Astrocyte (in vitro differentiated cells and primary cell): ENCODE measurements around the gene PTGR3. TPM values are rescaled to one million over a fixed set of nuclear protein-coding genes. Genes with fewer than 3 reads are reported as not detected.

Source experiments
- DNase-seq: peaks from one replicate; pipeline ENCODE4 v3.0.0-alpha.2; 2010; ENCODE audit warnings: low read depth
- FAIRE-seq: peaks from 2 replicates; lab custom pipeline; 2011; peaks lifted over from hg19 to GRCh38; lab: Jason Lieb, UNC
- H2AFZ ChIP-seq: 2 replicates; pipeline ENCODE4 v1.6.0; 2012; ENCODE audit warnings: low read depth, low read length, inconsistent platforms
- H3K27ac ChIP-seq: 2 replicates; pipeline ENCODE4 v1.5.1; 2011; ENCODE audit warnings: low read depth, low read length, inconsistent platforms
- H3K27me3 ChIP-seq: 2 replicates; pipeline ENCODE4 v1.6.0; 2011; ENCODE audit warnings: low read length, inconsistent platforms; ENCODE audit not compliant: insufficient read depth
- H3K36me3 ChIP-seq: 2 replicates; pipeline ENCODE4 v1.5.1; 2011; ENCODE audit warnings: low read length, inconsistent platforms; ENCODE audit not compliant: insufficient read depth
- H3K4me1 ChIP-seq: 2 replicates; pipeline ENCODE4 v1.5.1; 2011; ENCODE audit warnings: low read length, inconsistent platforms; ENCODE audit not compliant: insufficient read depth
- H3K4me2 ChIP-seq: 2 replicates; pipeline ENCODE4 v1.6.0; 2012; ENCODE audit warnings: low read length, inconsistent platforms
- H3K4me3 ChIP-seq: 2 replicates; pipeline ENCODE4 v1.5.1; 2011; ENCODE audit warnings: low read depth, mild to moderate bottlenecking, low read length, inconsistent platforms; ENCODE audit not compliant: insufficient read depth
- H3K79me2 ChIP-seq: 2 replicates; pipeline ENCODE4 v1.6.0; 2012; ENCODE audit warnings: mild to moderate bottlenecking, low read length, inconsistent platforms; ENCODE audit not compliant: insufficient read depth
- H3K9ac ChIP-seq: 2 replicates; pipeline ENCODE4 v1.6.0; 2012; ENCODE audit warnings: mild to moderate bottlenecking, low read length, inconsistent platforms
- H3K9me3 ChIP-seq: 2 replicates; pipeline ENCODE4 v1.5.1; 2012; ENCODE audit warnings: low read depth, mild to moderate bottlenecking, low read length, inconsistent platforms; ENCODE audit not compliant: insufficient read depth
- H4K20me1 ChIP-seq: 2 replicates; pipeline ENCODE4 v1.6.0; 2012; ENCODE audit warnings: low read length, inconsistent platforms; ENCODE audit not compliant: insufficient read depth
- H3K27ac Mint-ChIP-seq: one replicate; pipeline ENCODE4 v1.8.0; 2021; ENCODE audit warnings: mild to moderate bottlenecking, mixed read lengths; ENCODE audit not compliant: unreplicated experiment
- H3K27me3 Mint-ChIP-seq: one replicate; pipeline ENCODE4 v1.8.0; 2021; ENCODE audit warnings: low read depth, mixed read lengths; ENCODE audit not compliant: unreplicated experiment
- H3K36me3 Mint-ChIP-seq: one replicate; pipeline ENCODE4 v1.8.0; 2021; ENCODE audit warnings: low read depth, mixed read lengths; ENCODE audit not compliant: unreplicated experiment
- H3K4me1 Mint-ChIP-seq: one replicate; pipeline ENCODE4 v1.8.0; 2021; ENCODE audit warnings: low read depth, mixed read lengths; ENCODE audit not compliant: unreplicated experiment
- H3K4me3 Mint-ChIP-seq: one replicate; pipeline ENCODE4 v1.8.0; 2021; ENCODE audit warnings: mild to moderate bottlenecking, moderate library complexity, mixed read lengths; ENCODE audit not compliant: unreplicated experiment
- H3K9me3 Mint-ChIP-seq: one replicate; pipeline ENCODE4 v1.8.0; 2021; ENCODE audit warnings: mild to moderate bottlenecking, mixed read lengths; ENCODE audit not compliant: unreplicated experiment
- CTCF ChIP-seq: IDR thresholded peaks from 2 replicates; pipeline ENCODE4 v1.5.1; 2011; ENCODE audit warnings: low read depth, mild to moderate bottlenecking, inconsistent platforms, low read length, moderate library complexity; ENCODE audit not compliant: insufficient read depth
- EZH2 ChIP-seq: IDR thresholded peaks from 2 replicates; pipeline ENCODE4 v1.6.1; 2012; ENCODE audit warnings: mild to moderate bottlenecking, low read length, inconsistent platforms; ENCODE audit not compliant: insufficient read depth
- total RNA-seq: library from RNA; stranded (reverse); gene quantifications from 2 replicates; pipeline ENCODE4 v1.2.1, GENCODE V29; 2021

The PTGR3 gene
- total RNA-seq, 1 donor from 2014 or later: 8.4 TPM

GRCh38 chr18:75162978-75163377, 46.0 kb downstream of the PTGR3 start:
- H3K9me3 ChIP-seq: no peaks in the 10 kb centered on the region
- no peaks in the 10 kb centered on the region for H3K36me3 Mint-ChIP-seq
- peaks cover 13% of the 10 kb centered on the region for H3K27me3 ChIP-seq
- TF ChIP-seq EZH2 (no peak), CTCF (no peak)
- H2AFZ ChIP-seq: no peak overlapping the region
- H4K20me1 ChIP-seq: no peaks in the 10 kb centered on the region
- no peaks in the 10 kb centered on the region for H3K36me3 ChIP-seq
- H3K9me3 Mint-ChIP-seq: peaks cover 2% of the 10 kb centered on the region
- peaks cover 32% of the 10 kb centered on the region for H3K27me3 Mint-ChIP-seq
- H3K4me2 ChIP-seq: no peak overlapping the region
- H3K27ac Mint-ChIP-seq: no peak overlapping the region
- no peak overlapping the region for H3K27ac ChIP-seq
- no peaks in the 10 kb centered on the region for H3K4me1 Mint-ChIP-seq
- H3K4me3 Mint-ChIP-seq: no peak overlapping the region
- no peaks in the 10 kb centered on the region for H3K79me2 ChIP-seq
- H3K9ac ChIP-seq: no peak overlapping the region
- H3K4me1 ChIP-seq: no peaks in the 10 kb centered on the region
- DNase-seq (no peak), FAIRE-seq (no peak)
- no peak overlapping the region for H3K4me3 ChIP-seq

GRCh38 chr18:75162467-75162866, 46.5 kb downstream of the PTGR3 start:
- H3K36me3 Mint-ChIP-seq: no peaks in the 10 kb centered on the region
- Histone ChIP-seq H4K20me1 (no peaks in the 10 kb centered on the region), H3K4me1 (no peaks in the 10 kb centered on the region), H3K4me3 (no peak overlapping the region), H3K36me3 (no peaks in the 10 kb centered on the region), H3K27ac (no peak overlapping the region), H3K27me3 (peaks cover 13% of the 10 kb centered on the region), H2AFZ (no peak overlapping the region), H3K9ac (no peak overlapping the region), H3K9me3 (no peaks in the 10 kb centered on the region), H3K79me2 (no peaks in the 10 kb centered on the region), H3K4me2 (no peak overlapping the region)
- TF ChIP-seq CTCF (no peak), EZH2 (no peak)
- DNase-seq (peak; percentile 62), FAIRE-seq (no peak)
- no peak overlapping the region for H3K4me3 Mint-ChIP-seq
- H3K9me3 Mint-ChIP-seq: peaks cover 2% of the 10 kb centered on the region
- H3K27me3 Mint-ChIP-seq: peaks cover 32% of the 10 kb centered on the region
- H3K27ac Mint-ChIP-seq: no peak overlapping the region
- no peaks in the 10 kb centered on the region for H3K4me1 Mint-ChIP-seq

DNA sequence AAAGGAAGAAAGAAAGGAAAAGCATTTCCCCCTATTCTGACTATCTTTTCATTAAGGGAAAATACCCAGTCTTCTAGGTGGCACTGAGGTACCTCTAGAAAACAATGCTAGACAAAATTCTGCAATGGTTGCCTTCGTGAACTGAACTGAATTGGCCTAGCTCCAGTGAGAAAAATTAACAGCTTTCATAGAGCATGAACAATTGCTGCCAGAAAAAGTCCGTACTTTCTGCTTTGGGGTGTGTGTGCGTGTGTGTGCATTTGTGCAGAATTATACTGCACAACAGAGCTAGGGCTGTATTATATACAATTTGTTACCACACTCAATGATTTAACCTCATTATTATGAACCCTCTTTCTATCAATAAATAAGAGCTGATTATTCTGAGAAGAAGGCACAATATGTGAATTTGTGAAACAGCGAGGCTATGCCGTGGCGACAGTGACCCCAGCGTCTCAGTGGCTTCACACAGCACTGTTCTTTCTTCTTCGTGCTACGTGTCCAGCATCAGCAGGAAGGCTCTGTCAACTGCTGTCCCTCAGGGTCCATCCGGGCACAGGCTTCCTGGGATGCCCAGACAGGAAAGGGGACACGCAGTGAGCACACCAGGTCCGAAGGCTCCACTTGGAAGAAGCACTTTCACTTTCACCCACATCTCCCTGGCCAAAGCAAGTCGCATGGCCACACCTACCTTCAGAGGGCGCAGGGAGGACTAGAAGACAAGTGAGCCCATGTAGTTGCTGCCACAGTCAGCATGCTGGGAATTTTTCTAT, 47.5 kb downstream of the PTGR3 start:
- no peak for FAIRE-seq
- no peaks in the 10 kb centered on the region for H3K9me3 ChIP-seq
- H3K4me2 ChIP-seq: peak overlapping the region; percentile 54
- no peak overlapping the region for H3K27ac ChIP-seq
- H2AFZ ChIP-seq: peak overlapping the region; percentile 42
- H3K36me3 ChIP-seq: no peaks in the 10 kb centered on the region
- no peaks in the 10 kb centered on the region for H3K4me1 ChIP-seq
- no peak for TF ChIP-seq EZH2
- TF ChIP-seq CTCF: no peak
- peaks cover 13% of the 10 kb centered on the region for H3K27me3 ChIP-seq
- H3K79me2 ChIP-seq: no peaks in the 10 kb centered on the region
- Mint-ChIP-seq H3K27me3 (peaks cover 24% of the 10 kb centered on the region), H3K4me1 (no peaks in the 10 kb centered on the region), H3K36me3 (no peaks in the 10 kb centered on the region), H3K4me3 (no peak overlapping the region), H3K9me3 (peaks cover 5% of the 10 kb centered on the region), H3K27ac (no peak overlapping the region)
- peak; percentile 6 for DNase-seq
- H3K9ac ChIP-seq: no peak overlapping the region
- no peaks in the 10 kb centered on the region for H4K20me1 ChIP-seq
- no peak overlapping the region for H3K4me3 ChIP-seq
